A549 (cell line): ENCODE data around the gene CACNA2D2. TPM values are rescaled to one million over a fixed set of nuclear protein-coding genes. Genes with fewer than 3 reads are reported as not detected.

ENCODE experiments used
- ATAC-seq, 2 experiments: fragments of 200-7000 bp in 1 of 2; fragments of >200 bp in 1 of 2; cut with Nextera tagmentation in 1 of 2; cut with Tn5 transposase in 1 of 2; 3 replicates each; pipeline versions ENCODE4 v1.8.0 to v1.9.1; 2018 to 2020; ENCODE audit warnings: mild to moderate bottlenecking in 1 of 2, moderate library complexity in 1 of 2
- CTCF ChIA-PET: fragments of 300-600 bp; sonication (Branson Sonifier 250); formaldehyde crosslinking; extraction: SDS; loops from one replicate; lab custom pipeline; 2021; ENCODE audit warnings: antibody characterized with exemption, inconsistent platforms; lab: Yijun Ruan, JAX
- POLR2A ChIA-PET: fragments of 350-600 bp; formaldehyde crosslinking; extraction: SDS; loops from one replicate; lab custom pipeline; 2021; ENCODE audit warnings: antibody characterized with exemption, inconsistent platforms; lab: Yijun Ruan, JAX
- DNase-seq, 2 experiments: peaks; one replicate each; pipeline versions ENCODE4 v3.0.0 to v3.0.0-alpha.2; 2011 to 2016; ENCODE audit warnings: low read depth in 1 of 2, low spot score in 1 of 2
- FAIRE-seq: peaks from 2 replicates; lab custom pipeline; 2011; peaks lifted over from hg19 to GRCh38; lab: Jason Lieb, UNC
- H3K27ac ChIP-seq, 2 experiments: fragments of >200 bp; sonication (Bioruptor Twin); formaldehyde crosslinking; 3 replicates each; pipeline ENCODE4 v1.5.1; 2016 to 2017
- H3K4me1 ChIP-seq: fragments of >200 bp; sonication (Bioruptor Twin); formaldehyde crosslinking; 3 replicates; pipeline ENCODE4 v1.6.1; 2016
- H3K4me2 ChIP-seq: fragments of >200 bp; sonication (Bioruptor Twin); formaldehyde crosslinking; 3 replicates; pipeline ENCODE4 v1.6.1; 2016
- H3K4me3 ChIP-seq: fragments of >200 bp; sonication (Bioruptor Twin); formaldehyde crosslinking; 3 replicates; pipeline ENCODE4 v1.5.1; 2016
- H3K9me3 ChIP-seq: fragments of >200 bp; sonication (Bioruptor Twin); formaldehyde crosslinking; 3 replicates; pipeline ENCODE4 v1.6.1; 2016
- BHLHE40 ChIP-seq: IDR thresholded peaks from 2 replicates; pipeline ENCODE4 v1.6.1; 2012; ENCODE audit warnings: low read depth, low read length, inconsistent platforms
- CBX2 ChIP-seq: fragments of 200-600 bp; sonication (generic); IDR thresholded peaks from 2 replicates; pipeline ENCODE4 v1.6.1; 2016; ENCODE audit warnings: low read depth, mild to moderate bottlenecking, borderline replicate concordance
- CEBPB ChIP-seq, 2 experiments: fragments of >200 bp in 1 of 2; sonication (Bioruptor Twin) in 1 of 2; formaldehyde crosslinking in 1 of 2; IDR thresholded peaks; 2 replicates each; pipeline ENCODE4 v1.6.1; 2012 to 2016
- CHD2 ChIP-seq: fragments of 150-350 bp; IDR thresholded peaks from 2 replicates; pipeline ENCODE4 v1.6.1; 2014; ENCODE audit warnings: low read length; ENCODE audit not compliant: partially characterized antibody
- EHF ChIP-seq: fragments of 250-450 bp; sonication (Bioruptor Pico); IDR thresholded peaks from 2 replicates; pipeline ENCODE4 v1.5.0; 2020; ENCODE audit warnings: mild to moderate bottlenecking
- EP300 ChIP-seq, 2 experiments: fragments of >200 bp; sonication (Bioruptor Twin); formaldehyde crosslinking; IDR thresholded peaks; 2 replicates in 1 of 2; 3 replicates in 1 of 2; pipeline ENCODE4 v1.6.1; 2016 to 2017
- ESRRA ChIP-seq: fragments of 150-350 bp; IDR thresholded peaks from 2 replicates; pipeline ENCODE4 v1.6.1; 2014; ENCODE audit warnings: mild to moderate bottlenecking, low read length, borderline replicate concordance
- FOXS1 ChIP-seq: fragments of 250-450 bp; sonication (Bioruptor Pico); IDR thresholded peaks from 2 replicates; pipeline ENCODE4 v1.5.0; 2020; ENCODE audit warnings: mild to moderate bottlenecking, moderate library complexity
- GATA3 ChIP-seq: IDR thresholded peaks from 2 replicates; pipeline ENCODE4 v1.6.1; 2012; ENCODE audit warnings: borderline replicate concordance
- HOXB13 ChIP-seq: fragments of 250-450 bp; sonication (Bioruptor Pico); IDR thresholded peaks from 2 replicates; pipeline ENCODE4 v1.5.0; 2020; ENCODE audit warnings: low read depth, mild to moderate bottlenecking, moderate library complexity
- JUN ChIP-seq, 2 experiments: fragments of >200 bp; sonication (Bioruptor Twin); formaldehyde crosslinking; IDR thresholded peaks; 2 replicates in 1 of 2; 3 replicates in 1 of 2; pipeline ENCODE4 v1.6.1; 2016 to 2017
- NR3C1 ChIP-seq: fragments of >200 bp; sonication (Bioruptor Twin); formaldehyde crosslinking; IDR thresholded peaks from 3 replicates; pipeline ENCODE4 v1.6.1; 2017
- PHF8 ChIP-seq: fragments of 200-600 bp; sonication (generic); IDR thresholded peaks from 2 replicates; pipeline ENCODE4 v1.6.1; 2016; ENCODE audit warnings: low read depth, mild to moderate bottlenecking, antibody characterized with exemption, moderate library complexity, borderline replicate concordance
- POLR2A ChIP-seq: IDR thresholded peaks from 2 replicates; pipeline ENCODE4 v1.6.1; 2012; ENCODE audit warnings: mild to moderate bottlenecking, low read length
- RAD21 ChIP-seq, 2 experiments: fragments of >200 bp in 1 of 2; sonication (Bioruptor Twin) in 1 of 2; formaldehyde crosslinking in 1 of 2; IDR thresholded peaks in 1 of 2; conservative IDR thresholded peaks in 1 of 2; 2 replicates in 1 of 2; 3 replicates in 1 of 2; pipeline ENCODE4 v1.6.1; 2012 to 2018; ENCODE audit warnings: inconsistent platforms in 1 of 2
- RARB ChIP-seq: fragments of 250-450 bp; sonication (Bioruptor Pico); IDR thresholded peaks from 2 replicates; pipeline ENCODE4 v1.8.0; 2021; ENCODE audit warnings: mild to moderate bottlenecking, moderate library complexity
- RCOR1 ChIP-seq: fragments of 150-350 bp; IDR thresholded peaks from 2 replicates; pipeline ENCODE4 v1.6.1; 2014; ENCODE audit warnings: antibody characterized with exemption, low read length, low read depth
- RNF2 ChIP-seq: fragments of 200-600 bp; sonication (generic); IDR thresholded peaks from 2 replicates; pipeline ENCODE4 v1.6.1; 2016; ENCODE audit warnings: low read depth, mild to moderate bottlenecking, antibody characterized with exemption, moderate library complexity, borderline replicate concordance
- SREBF2 ChIP-seq: fragments of 450-650 bp; IDR thresholded peaks from 2 replicates; pipeline ENCODE4 v1.6.1; 2014; ENCODE audit warnings: mild to moderate bottlenecking, moderate library complexity
- TP53 ChIP-seq: fragments of 250-450 bp; sonication (Bioruptor Pico); IDR thresholded peaks from 2 replicates; pipeline ENCODE4 v1.5.0; 2021; ENCODE audit warnings: mild to moderate bottlenecking, moderate library complexity
- ZC3H11A ChIP-seq: fragments of 450-650 bp; IDR thresholded peaks from 2 replicates; pipeline ENCODE4 v1.6.1; 2014; ENCODE audit warnings: antibody characterized with exemption, mild to moderate bottlenecking
- ZFP36 ChIP-seq: fragments of 450-650 bp; IDR thresholded peaks from 2 replicates; pipeline ENCODE4 v1.6.1; 2014; ENCODE audit warnings: borderline replicate concordance; ENCODE audit not compliant: partially characterized antibody
- WGBS: methylation state at CpG from one replicate; pipeline ENCODE4 v1.1.6; 2017; ENCODE audit errors: missing lambda C conversion rate; 5-methylcytosine and 5-hydroxymethylcytosine counted together
- polyA plus RNA-seq, 4 experiments: library from polyadenylated mRNA; depleted of rRNA in 3 of 4; stranded (reverse); fragments of >200 nt; fragmentation: RNase III in 1 of 4; extraction: RNeasy Plus Mini Kit Qiagen cat#74134 plus additional on column Dnase treatment in 1 of 4; gene quantifications; 2 replicates in 3 of 4; 3 replicates in 1 of 4; pipeline ENCODE4 v1.2.3, GENCODE V29; 2011 to 2017
- TF ChIP-seq, protein P1 (sequence below): fragments of 200-600 bp; sonication (generic); IDR thresholded peaks from 2 replicates; pipeline ENCODE4 v1.6.1; 2016; ENCODE audit warnings: antibody characterized with exemption, mild to moderate bottlenecking, moderate library complexity
- TF ChIP-seq, protein P2 (sequence below): fragments of 150-350 bp; IDR thresholded peaks from 2 replicates; pipeline ENCODE4 v1.6.1; 2014; ENCODE audit warnings: low read depth, mild to moderate bottlenecking, low read length
- TF ChIP-seq, protein P3 (sequence below): IDR thresholded peaks from 2 replicates; pipeline ENCODE4 v1.6.1; 2012

The CACNA2D2 gene
- polyA plus RNA-seq, 2 of the 4 experiments (the other 2 are of a cell fraction), result 0.21 to 0.75 TPM

DNA sequence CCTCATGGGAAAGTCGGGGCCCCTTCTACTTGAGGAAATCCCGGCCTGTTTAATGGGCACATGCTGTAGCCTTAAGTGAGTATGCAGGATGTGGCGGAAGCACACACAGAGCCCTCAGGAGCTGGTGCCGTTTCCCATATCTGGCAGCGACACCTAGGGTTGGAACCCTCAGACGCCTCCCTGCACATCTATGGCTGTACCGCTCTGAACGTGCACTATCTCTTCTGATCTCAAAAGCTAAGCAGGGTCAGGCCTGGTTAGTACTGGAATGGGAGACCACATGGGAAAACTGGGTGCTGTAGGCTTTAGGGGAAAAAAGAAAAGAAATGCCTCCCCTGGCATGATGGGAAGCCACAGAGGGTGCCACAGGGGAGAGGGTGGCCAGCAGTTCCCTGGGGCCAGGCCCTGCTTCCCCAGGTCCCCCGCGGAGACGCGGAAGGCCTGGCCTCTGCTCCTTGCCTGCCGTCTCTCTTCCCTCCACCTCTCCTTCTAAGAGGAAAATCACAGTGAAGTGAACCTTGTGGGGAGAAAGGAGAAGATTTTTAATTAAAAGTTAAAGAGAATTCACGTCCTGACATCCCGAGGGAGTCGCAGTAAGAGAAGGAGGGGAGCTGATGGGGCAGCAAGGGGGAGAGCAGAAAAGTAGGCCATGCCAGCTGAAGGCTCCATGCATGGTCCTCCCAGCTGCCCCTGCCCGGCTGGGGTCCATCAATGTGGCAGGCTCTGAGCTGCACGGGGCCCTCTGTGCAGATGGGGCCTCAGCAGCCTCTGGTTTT is 83.7 kb downstream of the CACNA2D2 start:
- POLR2A ChIA-PET, result no interaction called here
- Histone ChIP-seq H3K4me1 (no peaks in the 10 kb centered on the region), H3K9me3 (no peaks in the 10 kb centered on the region), H3K27ac (no peak overlapping the region), H3K4me2 (no peak overlapping the region), H3K4me3 (no peak overlapping the region)
- FAIRE-seq (no peak), DNase-seq (no peak), ATAC-seq (no peak)
- CTCF ChIA-PET, result no interaction called here
- TF ChIP-seq EHF, result no peak
- TF ChIP-seq POLR2A, result no peak
- no peak for TF ChIP-seq HOXB13 (CRISPR knock-in tag)
- no peak for TF ChIP-seq SREBF2
- no peak for TF ChIP-seq PHF8
- TF ChIP-seq, protein P1, sequence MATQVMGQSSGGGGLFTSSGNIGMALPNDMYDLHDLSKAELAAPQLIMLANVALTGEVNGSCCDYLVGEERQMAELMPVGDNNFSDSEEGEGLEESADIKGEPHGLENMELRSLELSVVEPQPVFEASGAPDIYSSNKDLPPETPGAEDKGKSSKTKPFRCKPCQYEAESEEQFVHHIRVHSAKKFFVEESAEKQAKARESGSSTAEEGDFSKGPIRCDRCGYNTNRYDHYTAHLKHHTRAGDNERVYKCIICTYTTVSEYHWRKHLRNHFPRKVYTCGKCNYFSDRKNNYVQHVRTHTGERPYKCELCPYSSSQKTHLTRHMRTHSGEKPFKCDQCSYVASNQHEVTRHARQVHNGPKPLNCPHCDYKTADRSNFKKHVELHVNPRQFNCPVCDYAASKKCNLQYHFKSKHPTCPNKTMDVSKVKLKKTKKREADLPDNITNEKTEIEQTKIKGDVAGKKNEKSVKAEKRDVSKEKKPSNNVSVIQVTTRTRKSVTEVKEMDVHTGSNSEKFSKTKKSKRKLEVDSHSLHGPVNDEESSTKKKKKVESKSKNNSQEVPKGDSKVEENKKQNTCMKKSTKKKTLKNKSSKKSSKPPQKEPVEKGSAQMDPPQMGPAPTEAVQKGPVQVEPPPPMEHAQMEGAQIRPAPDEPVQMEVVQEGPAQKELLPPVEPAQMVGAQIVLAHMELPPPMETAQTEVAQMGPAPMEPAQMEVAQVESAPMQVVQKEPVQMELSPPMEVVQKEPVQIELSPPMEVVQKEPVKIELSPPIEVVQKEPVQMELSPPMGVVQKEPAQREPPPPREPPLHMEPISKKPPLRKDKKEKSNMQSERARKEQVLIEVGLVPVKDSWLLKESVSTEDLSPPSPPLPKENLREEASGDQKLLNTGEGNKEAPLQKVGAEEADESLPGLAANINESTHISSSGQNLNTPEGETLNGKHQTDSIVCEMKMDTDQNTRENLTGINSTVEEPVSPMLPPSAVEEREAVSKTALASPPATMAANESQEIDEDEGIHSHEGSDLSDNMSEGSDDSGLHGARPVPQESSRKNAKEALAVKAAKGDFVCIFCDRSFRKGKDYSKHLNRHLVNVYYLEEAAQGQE, result no peak
- no peak for TF ChIP-seq RARB (CRISPR knock-in tag)
- TF ChIP-seq JUN (IDR thresholded peaks at IDR 0.05), result no peak
- no peak for TF ChIP-seq RAD21 (conservative IDR thresholded peaks at IDR 0.05 in 1 of 2, IDR thresholded peaks at IDR 0.05 in 1 of 2)
- TF ChIP-seq RCOR1, result no peak
- no peak for TF ChIP-seq BHLHE40
- TF ChIP-seq NR3C1, result no peak
- TF ChIP-seq ZFP36, result no peak
- TF ChIP-seq GATA3, result no peak
- no peak for TF ChIP-seq RNF2
- TF ChIP-seq, protein P2, sequence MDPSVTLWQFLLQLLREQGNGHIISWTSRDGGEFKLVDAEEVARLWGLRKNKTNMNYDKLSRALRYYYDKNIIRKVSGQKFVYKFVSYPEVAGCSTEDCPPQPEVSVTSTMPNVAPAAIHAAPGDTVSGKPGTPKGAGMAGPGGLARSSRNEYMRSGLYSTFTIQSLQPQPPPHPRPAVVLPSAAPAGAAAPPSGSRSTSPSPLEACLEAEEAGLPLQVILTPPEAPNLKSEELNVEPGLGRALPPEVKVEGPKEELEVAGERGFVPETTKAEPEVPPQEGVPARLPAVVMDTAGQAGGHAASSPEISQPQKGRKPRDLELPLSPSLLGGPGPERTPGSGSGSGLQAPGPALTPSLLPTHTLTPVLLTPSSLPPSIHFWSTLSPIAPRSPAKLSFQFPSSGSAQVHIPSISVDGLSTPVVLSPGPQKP, result no peak
- no peak for TF ChIP-seq CHD2
- no peak for TF ChIP-seq CEBPB (IDR thresholded peaks at IDR 0.05)
- TF ChIP-seq FOXS1, result no peak
- TF ChIP-seq EP300 (IDR thresholded peaks at IDR 0.05), result no peak
- WGBS, result 65% methylated on average over 17 of the region's 18 CpGs

DNA sequence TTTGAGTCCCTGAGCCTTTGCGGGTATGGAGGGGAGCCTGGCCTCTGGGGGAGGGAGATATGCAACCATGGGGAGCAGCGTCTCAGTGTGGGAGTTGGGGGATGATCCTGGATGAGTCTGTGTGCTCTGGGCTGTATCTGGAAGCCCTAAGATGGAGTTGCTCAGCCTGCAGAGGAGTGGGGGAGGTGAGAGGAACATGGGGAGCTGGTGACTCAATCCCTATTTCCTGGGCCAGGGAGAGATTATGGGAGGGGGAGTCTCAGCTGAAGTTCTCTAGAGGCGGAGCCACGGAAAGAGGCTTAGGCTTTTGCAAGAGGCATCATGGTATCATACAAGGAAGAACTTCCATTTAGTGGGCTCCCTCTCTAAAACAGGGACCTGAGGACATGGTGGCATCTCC is 84.6 kb downstream of the CACNA2D2 start:
- CTCF ChIA-PET, result no interaction called here
- ATAC-seq, result no peak
- WGBS, result 86% methylated on average over 3 of the region's 4 CpGs

More for the DNA sequence above, 84.6 kb downstream of the CACNA2D2 start:
- no peak overlapping the region for H3K27ac ChIP-seq
- POLR2A ChIA-PET, result no interaction called here
- TF ChIP-seq FOXS1 (no peak), GATA3 (no peak), CBX2 (no peak), RCOR1 (no peak), ZC3H11A (no peak), RNF2 (no peak), TP53 (CRISPR knock-in tag) (no peak), ESRRA (no peak), BHLHE40 (no peak)
- TF ChIP-seq, protein P3, sequence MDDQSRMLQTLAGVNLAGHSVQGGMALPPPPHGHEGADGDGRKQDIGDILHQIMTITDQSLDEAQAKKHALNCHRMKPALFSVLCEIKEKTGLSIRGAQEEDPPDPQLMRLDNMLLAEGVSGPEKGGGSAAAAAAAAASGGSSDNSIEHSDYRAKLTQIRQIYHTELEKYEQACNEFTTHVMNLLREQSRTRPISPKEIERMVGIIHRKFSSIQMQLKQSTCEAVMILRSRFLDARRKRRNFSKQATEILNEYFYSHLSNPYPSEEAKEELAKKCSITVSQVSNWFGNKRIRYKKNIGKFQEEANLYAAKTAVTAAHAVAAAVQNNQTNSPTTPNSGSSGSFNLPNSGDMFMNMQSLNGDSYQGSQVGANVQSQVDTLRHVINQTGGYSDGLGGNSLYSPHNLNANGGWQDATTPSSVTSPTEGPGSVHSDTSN, result no peak
- TF ChIP-seq, protein P2, result no peak
- no peak overlapping the region for H3K4me3 ChIP-seq
- FAIRE-seq (no peak), DNase-seq (no peak)
- no peaks in the 10 kb centered on the region for H3K4me1 ChIP-seq
- H3K9me3 ChIP-seq, result no peaks in the 10 kb centered on the region
- no peak overlapping the region for H3K4me2 ChIP-seq
